Stimulated activated CD8-positive, alpha-beta memory T cell treated with anti-CD3 and anti-CD28 coated beads, Interleukin-12 subunit alpha, Interleukin-12 subunit beta, amount 100 ng/mL, for 24 hours (primary cell): ENCODE results near the gene MYRF.
A peak's percentile ranks its signal among the peaks of the same experiment; 100 is the strongest.

ENCODE experiments used
- DNase-seq: peaks from one replicate; pipeline ENCODE4 v3.0.0-alpha.2; 2020; ENCODE audit errors: extremely low read depth

The MYRF gene

GRCh38 chr11:61718621-61719302 is 33.7 kb upstream of the MYRF start:
- DNase-seq: no peak

GRCh38 chr11:61719978-61720377 is 32.5 kb upstream of the MYRF start:
- DNase-seq: no peak

- no peak for DNase-seq
These were observed 31.8 kb upstream of the MYRF start for GRCh38 chr11:61720597-61720996.

DNA sequence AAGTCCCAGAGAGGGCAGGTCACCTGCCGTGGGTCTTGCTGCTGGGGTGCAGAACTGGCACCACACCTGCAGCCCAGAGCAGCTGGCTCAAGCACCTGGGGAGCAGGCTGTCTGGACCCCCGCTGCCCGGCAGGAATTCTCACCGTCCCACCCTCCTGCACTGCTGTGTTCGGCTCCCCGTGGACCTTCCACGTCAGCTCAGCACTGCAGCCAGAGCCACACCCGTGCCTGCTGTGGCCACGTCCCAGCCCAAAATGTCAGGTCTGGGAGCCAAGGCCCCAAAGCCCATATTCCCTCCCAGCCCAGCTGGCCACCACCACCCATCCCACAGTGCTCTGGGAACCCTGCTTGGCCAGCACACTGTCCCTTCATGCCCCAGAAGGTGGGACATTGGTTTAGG is 28.0 kb upstream of the MYRF start:
- no peak for DNase-seq

DNA sequence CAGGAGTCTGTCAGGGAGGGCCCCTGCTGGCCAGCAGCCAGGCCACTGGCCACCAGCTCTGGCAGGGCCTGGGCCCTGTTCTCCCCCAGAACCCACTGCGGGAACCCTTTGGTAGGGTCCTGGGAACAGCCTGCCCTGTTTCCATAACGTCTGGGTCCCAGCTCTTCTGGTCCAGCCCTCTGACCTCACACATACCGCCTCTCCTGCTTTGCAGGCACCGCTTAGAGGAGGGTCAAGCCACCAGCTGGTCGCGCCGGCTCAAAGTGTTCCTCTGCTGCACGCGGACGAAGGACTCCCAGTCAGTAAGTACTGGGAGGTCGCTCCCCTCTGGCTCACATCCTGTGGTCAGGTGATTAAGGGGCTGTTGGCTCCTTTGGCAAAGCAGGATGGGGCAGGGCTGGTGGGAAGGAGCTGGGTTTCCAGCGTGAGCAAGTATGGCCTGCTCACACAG is 26.6 kb upstream of the MYRF start:
- DNase-seq: no peak

DNA sequence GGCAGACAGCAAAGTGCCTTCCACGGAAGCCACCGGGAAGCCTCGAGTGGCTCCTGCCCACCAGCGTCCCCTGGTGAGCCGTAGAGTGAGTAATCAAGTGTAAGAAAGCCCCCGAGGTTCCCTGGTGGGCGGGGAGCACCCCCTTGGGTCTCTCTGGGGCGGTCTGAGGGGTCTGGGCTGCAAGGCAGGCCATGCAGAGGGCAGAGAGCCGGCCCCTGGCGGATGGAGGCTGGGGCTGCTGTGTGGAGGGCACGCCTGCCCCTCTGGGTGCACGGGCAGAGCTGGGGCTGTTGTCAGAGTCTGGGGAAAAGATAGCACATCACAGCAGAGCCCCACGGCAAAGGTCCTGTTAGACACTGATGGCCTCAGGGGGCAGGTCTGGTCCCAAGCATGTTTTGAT is 25.7 kb upstream of the MYRF start:
- DNase-seq: no peak

GRCh38 chr11:61727401-61727811 is 25.0 kb upstream of the MYRF start:
- DNase-seq: no peak

DNA sequence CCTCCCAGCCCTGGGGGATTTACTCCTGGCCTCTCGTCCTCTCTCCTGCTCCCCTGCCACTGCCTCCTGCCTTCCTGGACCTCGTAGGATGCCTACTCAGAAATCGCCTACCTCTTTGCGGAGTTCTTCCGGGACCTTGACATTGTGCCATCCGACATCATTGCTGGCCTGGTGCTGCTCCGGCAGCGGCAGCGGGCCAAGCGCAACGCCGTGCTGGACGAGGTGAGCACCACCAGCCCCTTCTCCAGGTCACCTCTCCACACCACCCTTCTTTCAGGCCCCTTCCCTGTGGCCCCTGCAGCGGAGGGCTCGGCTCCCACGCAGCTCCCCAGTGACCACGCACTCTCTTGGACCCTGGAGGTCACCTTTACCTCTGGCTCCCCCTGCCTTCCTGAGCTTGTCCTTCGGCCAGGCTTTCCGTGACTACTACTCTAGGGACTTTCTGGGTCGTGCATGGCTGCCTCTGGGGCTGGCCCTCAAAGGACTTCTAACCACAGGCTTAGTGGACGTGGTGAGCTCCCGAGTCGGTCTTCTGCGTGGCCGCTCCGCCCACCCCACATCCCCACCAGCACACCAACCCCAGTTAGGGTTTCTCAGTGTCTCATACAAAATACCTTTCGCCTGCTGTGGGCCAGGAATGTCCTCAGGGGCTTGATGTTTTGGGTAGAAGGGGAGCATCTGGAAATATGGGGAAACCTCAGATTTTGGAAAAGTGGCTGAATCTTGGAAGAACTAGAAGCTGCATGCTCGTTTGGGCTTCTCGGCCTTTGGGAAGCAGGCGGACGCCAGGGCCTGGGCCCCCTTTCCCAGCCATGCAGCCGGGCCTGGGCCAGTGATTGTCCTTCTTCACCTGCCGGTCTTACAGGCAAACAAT is 24.1 kb upstream of the MYRF start:
- DNase-seq: no peak

DNA sequence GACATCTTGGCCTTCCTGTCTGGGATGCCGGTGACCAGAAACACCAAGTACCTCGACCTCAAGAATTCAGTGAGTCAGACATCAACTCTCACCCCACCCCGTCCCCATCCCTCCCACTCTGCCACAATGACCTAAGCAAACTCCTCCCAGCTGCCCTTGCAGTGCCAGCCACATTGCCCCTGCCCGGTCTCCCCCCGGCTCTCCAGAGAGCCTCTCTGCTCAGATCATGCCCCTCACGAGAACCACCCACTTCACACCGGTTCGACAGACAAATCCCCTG is 23.6 kb upstream of the MYRF start:
- no peak for DNase-seq

DNA sequence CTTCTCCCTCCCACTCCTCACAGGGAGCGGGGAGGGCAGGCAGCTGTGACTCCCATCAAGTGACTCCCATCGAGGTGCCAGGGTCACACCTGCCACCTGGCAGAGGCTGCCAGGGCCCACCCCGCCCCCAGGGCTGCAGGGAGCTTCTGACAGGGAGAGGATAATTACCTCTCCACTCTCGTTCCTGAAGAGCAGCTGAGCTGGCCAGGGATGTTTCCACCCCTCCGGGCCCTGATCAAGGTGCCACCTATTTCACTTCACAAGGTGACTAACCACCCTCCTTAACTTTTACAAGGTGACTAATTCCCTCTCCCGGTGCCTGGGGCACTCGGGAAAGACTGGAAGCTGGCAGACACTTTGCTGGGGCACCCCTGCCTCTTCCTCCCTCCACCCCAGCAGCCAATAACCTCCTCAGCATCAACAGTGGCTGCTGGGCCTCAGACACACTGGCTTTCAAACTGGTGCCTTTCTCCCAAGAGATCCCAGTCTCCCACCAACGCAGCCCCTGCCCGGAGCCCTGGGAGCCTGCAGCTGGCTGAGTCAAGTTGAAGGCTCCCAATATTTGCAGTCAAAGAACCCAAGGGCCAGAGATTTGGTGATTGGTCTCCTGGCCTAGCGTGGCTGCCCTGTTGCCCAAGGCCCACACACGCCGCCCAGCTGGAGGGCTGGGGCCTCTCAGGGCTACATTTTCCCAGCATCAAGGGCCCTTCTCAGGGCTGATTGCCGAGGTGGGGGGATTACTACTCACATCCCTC is 22.0 kb upstream of the MYRF start:
- DNase-seq: no peak

DNA sequence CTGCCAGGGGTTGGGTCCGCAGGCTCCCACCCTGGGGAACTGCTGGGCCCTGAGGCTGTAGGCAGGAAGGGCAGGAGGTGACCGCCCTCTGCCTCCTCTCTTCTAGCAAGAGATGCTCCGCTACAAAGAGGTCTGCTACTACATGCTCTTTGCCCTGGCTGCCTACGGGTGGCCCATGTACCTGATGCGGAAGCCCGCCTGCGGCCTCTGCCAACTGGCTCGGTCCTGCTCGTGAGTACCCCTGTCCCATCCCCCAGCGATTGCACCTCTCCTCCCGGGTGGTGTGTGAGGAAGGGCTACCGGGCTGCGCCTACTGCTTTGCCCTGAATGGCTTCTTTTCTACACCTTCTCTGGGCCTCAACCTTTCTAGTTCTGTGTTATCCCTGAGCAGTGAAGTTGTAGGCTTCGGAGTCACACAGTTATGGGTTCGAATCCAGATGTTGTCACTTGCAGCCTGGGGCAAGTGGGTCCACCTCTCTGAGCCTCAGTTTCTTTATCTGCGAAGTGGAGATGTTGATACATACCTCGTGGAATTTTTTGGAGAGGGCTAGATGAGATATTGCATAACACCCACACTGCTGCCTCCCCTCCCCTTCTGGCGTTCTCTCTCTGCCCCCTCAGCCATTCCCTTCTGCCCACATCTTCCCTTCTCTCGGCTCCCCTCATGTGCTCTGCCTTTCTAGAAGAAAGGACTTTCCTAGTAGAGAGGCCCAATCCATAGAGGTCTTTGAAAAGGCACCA is 21.1 kb upstream of the MYRF start:
- no peak for DNase-seq

DNA sequence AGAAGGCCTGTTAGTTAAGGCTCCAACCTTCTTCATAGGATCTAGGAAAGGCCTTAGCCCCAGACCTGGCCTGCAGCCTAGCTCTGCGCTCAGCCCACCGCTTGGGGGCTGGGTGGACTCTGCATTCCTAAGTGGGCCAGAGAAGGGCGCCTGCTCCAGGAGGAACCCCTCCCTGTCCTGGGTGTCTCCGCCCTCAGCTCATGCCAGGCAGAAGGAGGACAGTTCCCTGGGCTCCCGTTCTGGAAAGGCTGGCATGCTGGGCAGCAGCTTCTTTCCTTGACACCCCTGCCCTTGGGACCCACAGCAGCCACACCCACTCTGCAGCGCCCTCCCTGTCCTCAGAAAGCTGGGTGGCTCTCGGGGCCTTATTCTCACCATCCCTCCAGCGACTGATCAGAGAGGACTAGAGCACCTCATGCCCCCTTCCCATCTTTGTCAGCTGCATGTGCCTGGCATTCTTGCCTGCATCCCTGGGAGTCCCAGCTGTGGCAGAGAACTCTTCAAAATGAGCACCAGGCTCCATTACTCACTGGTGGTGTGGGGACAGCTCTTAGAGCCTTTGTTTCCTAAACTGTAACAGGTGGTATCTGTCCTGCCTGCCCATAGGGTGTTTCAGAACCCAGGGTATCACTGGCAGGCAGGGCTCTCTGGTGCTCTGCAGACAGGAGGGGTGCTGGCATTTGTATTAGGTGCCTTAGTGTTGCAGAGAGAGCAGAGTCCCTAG is 20.3 kb upstream of the MYRF start:
- no peak for DNase-seq

DNA sequence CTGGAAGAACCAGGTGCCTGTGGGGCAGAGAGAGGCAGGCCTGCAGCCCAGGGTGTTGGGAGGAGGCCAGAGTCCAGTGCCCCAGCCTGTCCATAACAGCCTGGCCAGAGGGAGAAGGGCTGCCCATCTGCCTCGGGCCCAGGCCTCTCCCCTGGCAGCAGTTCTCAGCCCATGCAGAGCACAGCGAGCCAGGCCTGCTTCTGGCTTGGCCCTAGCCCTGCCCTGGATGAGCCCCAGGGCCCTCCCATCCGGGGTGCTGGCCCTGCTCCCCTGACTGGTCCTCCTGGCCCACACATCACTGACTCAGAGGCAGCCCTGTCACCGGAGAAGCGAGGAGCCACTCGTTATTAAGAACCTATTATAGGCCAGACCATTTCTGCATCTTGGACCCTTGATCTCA is 19.7 kb upstream of the MYRF start:
- no peak for DNase-seq

- DNase-seq: peak; percentile 55
These were observed 19.1 kb upstream of the MYRF start for GRCh38 chr11:61733120-61733978.

- no peak for DNase-seq
These were observed 17.7 kb upstream of the MYRF start for GRCh38 chr11:61734767-61735166.

DNA sequence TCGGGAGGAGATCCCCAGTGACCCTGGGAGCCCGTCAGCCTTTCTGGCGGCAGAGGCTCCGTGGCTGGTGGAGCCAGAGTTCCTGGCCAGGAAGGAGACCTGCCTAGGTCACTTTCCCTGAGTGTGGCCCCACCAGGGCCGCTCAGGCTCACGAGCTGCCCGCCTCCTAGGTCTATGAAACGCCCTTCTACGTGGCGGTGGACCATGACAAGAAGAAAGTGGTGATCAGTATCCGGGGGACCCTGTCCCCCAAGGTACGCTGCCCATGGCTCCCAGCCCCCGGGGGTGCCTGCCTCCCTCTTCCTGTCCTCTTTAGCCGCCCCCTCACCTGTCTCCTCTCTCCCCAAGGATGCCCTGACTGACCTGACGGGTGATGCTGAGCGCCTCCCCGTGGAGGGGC is 17.0 kb upstream of the MYRF start:
- no peak for DNase-seq

DNA sequence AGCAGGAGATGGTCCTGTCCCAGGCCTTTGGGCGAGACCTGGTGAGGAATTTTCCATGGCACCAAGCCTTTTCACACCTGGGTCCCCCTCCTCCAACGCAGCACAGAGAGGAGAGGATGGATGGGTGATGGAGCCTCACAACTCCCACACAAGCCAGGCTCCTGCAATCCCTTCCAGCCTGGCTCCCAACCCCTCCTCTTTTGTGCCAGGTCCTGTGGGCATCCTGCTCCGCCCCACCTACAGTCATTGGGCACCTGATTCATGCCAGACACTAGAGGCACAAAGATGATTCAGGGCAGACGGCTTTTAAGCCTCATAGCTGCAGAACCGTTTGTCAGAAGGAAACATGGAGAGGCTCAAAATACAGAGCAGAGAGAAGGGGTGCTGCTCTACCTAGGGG is 16.1 kb upstream of the MYRF start:
- no peak for DNase-seq

- no peak for DNase-seq
These were observed 15.3 kb upstream of the MYRF start for GRCh38 chr11:61737131-61737530.

- no peak for DNase-seq
These were observed 14.6 kb upstream of the MYRF start for GRCh38 chr11:61737636-61738386.

- no peak for DNase-seq
These were observed 13.7 kb upstream of the MYRF start for GRCh38 chr11:61738776-61739175.
